Testis (tissue), 3 donors: Measurements from ENCODE around the gene SRGAP1. TPM values are rescaled to one million over a fixed set of nuclear protein-coding genes. Genes with fewer than 3 reads are reported as not detected.

Experiments
- DNase-seq: peaks from one replicate; pipeline ENCODE4 v3.0.0-alpha.2; 2019
- H3K27ac ChIP-seq, 2 donors: fragments of 200-600 bp; sonication (generic); one replicate each; pipeline ENCODE4 v1.5.1; 2019
- H3K27me3 ChIP-seq: fragments of 200-600 bp; sonication (generic); one replicate; pipeline ENCODE4 v1.5.1; 2019
- H3K36me3 ChIP-seq: fragments of 200-600 bp; sonication (generic); one replicate; pipeline ENCODE4 v1.5.1; 2017; ENCODE audit warnings: low read depth; ENCODE audit errors: missing control alignments
- H3K4me1 ChIP-seq: fragments of 200-600 bp; sonication (generic); one replicate; pipeline ENCODE4 v1.5.1; 2019
- H3K4me3 ChIP-seq, 2 donors: fragments of 200-600 bp; sonication (generic); one replicate each; pipeline ENCODE4 v1.5.1; 2017 to 2019
- H3K9me3 ChIP-seq: fragments of 200-600 bp; sonication (generic); one replicate; pipeline ENCODE4 v1.5.1; 2017
- CTCF ChIP-seq, 3 experiments: fragments of 450-650 bp in 2 of 3; fragments of 200-600 bp in 1 of 3; sonication (generic) in 1 of 3; IDR thresholded peaks; one replicate each; pipeline ENCODE4 v1.5.1; 2016 to 2019; ENCODE audit warnings: antibody characterized with exemption in 3 of 3, mild to moderate bottlenecking in 2 of 3, moderate library complexity in 1 of 3
- POLR2A ChIP-seq: fragments of 450-650 bp; IDR thresholded peaks from one replicate; pipeline ENCODE4 v1.6.1; 2017; ENCODE audit warnings: antibody characterized with exemption, mild to moderate bottlenecking, moderate library complexity
- WGBS, 2 donors: methylation state at CpG; one replicate each; pipeline ENCODE4 v1.1.5; 2018; 5-methylcytosine and 5-hydroxymethylcytosine counted together
- intact Hi-C: fragments of 100-400 bp; cut with DNase I; formaldehyde crosslinking; loops from one replicate; pipeline ENCODE4 v1.15.1; 2023; ENCODE audit warnings: low total_unique reads
- polyA plus RNA-seq: library from polyadenylated mRNA; stranded (reverse); fragments of 350-450 nt; fragmentation: Illumina TruSeq; extraction: RNeasy Lipid Tissue Mini Kit (QIAGEN cat#74804); gene quantifications from one replicate; pipeline ENCODE4 v1.2.3, GENCODE V29; 2014; ENCODE audit warnings: low read depth, low replicate concordance; ENCODE audit not compliant: insufficient read depth
- total RNA-seq, 2 donors: library from RNA; depleted of rRNA; stranded (reverse); fragments of >200 nt; gene quantifications; one replicate each; pipeline ENCODE4 v1.2.3, GENCODE V29; 2016

Gene SRGAP1
- total and polyA plus RNA-seq, 3 donors from 2014 or later = 9.4 to 47.2 (median 26.9) TPM

GRCh38 chr12:63904653-63905052 is 60.2 kb downstream of the SRGAP1 start:
- intact Hi-C loops = no loop called here
- DNase-seq = no peak
- WGBS, 2 donors = 83 to 92% methylated on average over 4 of the region's 4 CpGs
- Histone ChIP-seq H3K27ac (no peak overlapping the region), H3K9me3 (no peaks in the 10 kb centered on the region), H3K36me3 (no peaks in the 10 kb centered on the region), H3K4me3 (no peak overlapping the region), H3K27me3 (no peaks in the 10 kb centered on the region), H3K4me1 (peaks cover 6% of the 10 kb centered on the region)
- no peak for TF ChIP-seq CTCF (IDR thresholded peaks at IDR 0.05)
- TF ChIP-seq POLR2A = no peak

GRCh38 chr12:63905544-63905943 is 61.0 kb downstream of the SRGAP1 start:
- Histone ChIP-seq H3K36me3 (no peaks in the 10 kb centered on the region), H3K9me3 (no peaks in the 10 kb centered on the region), H3K27me3 (no peaks in the 10 kb centered on the region), H3K4me1 (peaks cover 6% of the 10 kb centered on the region), H3K27ac (no peak overlapping the region), H3K4me3 (no peak overlapping the region)
- no peak for DNase-seq
- 88 to 93% methylated on average over 4 of the region's 4 CpGs for WGBS, 2 donors
- TF ChIP-seq POLR2A (no peak), CTCF (IDR thresholded peaks at IDR 0.05) (no peak)
- intact Hi-C loops = no loop called here

- Histone ChIP-seq H3K4me3 (no peak overlapping the region), H3K9me3 (no peaks in the 10 kb centered on the region), H3K4me1 (no peaks in the 10 kb centered on the region), H3K36me3 (no peaks in the 10 kb centered on the region), H3K27ac (no peak overlapping the region), H3K27me3 (no peaks in the 10 kb centered on the region)
- no peak for TF ChIP-seq CTCF (IDR thresholded peaks at IDR 0.05)
- TF ChIP-seq POLR2A = no peak
- DNase-seq = no peak
- intact Hi-C loops = no loop called here
- WGBS, 2 donors = 82 to 100% methylated on average over 1 of the region's 1 CpG
Observed at GRCh38 chr12:63906876-63907275, 62.4 kb downstream of the SRGAP1 start.

- Histone ChIP-seq H3K4me3 (no peak overlapping the region), H3K36me3 (no peaks in the 10 kb centered on the region), H3K27me3 (no peaks in the 10 kb centered on the region), H3K9me3 (no peaks in the 10 kb centered on the region), H3K4me1 (no peaks in the 10 kb centered on the region), H3K27ac (no peak overlapping the region)
- TF ChIP-seq POLR2A (no peak), CTCF (IDR thresholded peaks at IDR 0.05) (no peak)
- intact Hi-C loops = no loop called here
- DNase-seq = no peak
- 84 to 86% methylated on average over 2 of the region's 2 CpGs for WGBS, 2 donors
Observed at GRCh38 chr12:63907561-63907960, 63.1 kb downstream of the SRGAP1 start.

DNA sequence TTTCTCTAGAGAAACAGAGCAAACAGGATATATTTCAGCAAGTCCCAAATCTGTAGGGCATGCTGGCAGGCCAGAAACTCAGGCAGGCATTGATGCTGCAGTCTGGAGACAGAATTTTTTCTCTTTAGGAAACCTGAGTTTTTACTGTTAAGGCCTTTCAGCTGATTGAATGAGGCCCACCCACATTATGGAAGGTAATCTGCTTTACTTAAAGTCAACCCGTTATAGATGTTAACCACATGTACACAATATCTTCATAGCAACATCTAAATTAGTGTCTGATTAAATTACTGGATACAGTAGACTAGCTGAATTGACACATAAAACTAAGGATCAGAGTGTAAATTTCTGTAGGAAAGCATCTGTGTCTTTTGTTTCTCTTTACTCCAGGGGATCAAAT is 65.2 kb downstream of the SRGAP1 start:
- TF ChIP-seq POLR2A = no peak
- Histone ChIP-seq H3K4me1 (no peaks in the 10 kb centered on the region), H3K9me3 (no peaks in the 10 kb centered on the region), H3K27me3 (no peaks in the 10 kb centered on the region), H3K27ac (no peak overlapping the region), H3K36me3 (no peaks in the 10 kb centered on the region), H3K4me3 (no peak overlapping the region)
- intact Hi-C loops = no loop called here
- 72 to 79% methylated on average over 1 of the region's 1 CpG for WGBS, 2 donors
- DNase-seq = no peak
